HG02981 (cell line): ENCODE measurements around the gene KRT75.

Experiments
- ATAC-seq: cut with Tn5 transposase; IDR thresholded peaks from one replicate; pipeline ENCODE4 v1.9.1; 2021; ENCODE audit warnings: mild to moderate bottlenecking, moderate library complexity; ENCODE audit not compliant: unreplicated experiment

Gene KRT75

GRCh38 chr12:52440821-52441319 lies 6.7 kb upstream of the KRT75 start:
- ATAC-seq = no peak

- no peak for ATAC-seq
Measured at GRCh38 chr12:52439845-52440244, 5.7 kb upstream of the KRT75 start.

GRCh38 chr12:52439420-52439819 lies 5.2 kb upstream of the KRT75 start:
- no peak for ATAC-seq

- no peak for ATAC-seq
Measured at GRCh38 chr12:52438305-52439301, 4.4 kb upstream of the KRT75 start.

GRCh38 chr12:52437508-52437907 lies 3.3 kb upstream of the KRT75 start:
- ATAC-seq = no peak

- no peak for ATAC-seq
Measured at GRCh38 chr12:52436828-52437474, 2.8 kb upstream of the KRT75 start.

GRCh38 chr12:52436000-52436827 lies 2.0 kb upstream of the KRT75 start:
- no peak for ATAC-seq

GRCh38 chr12:52435659-52435999 lies 1.5 kb upstream of the KRT75 start:
- no peak for ATAC-seq

- ATAC-seq = no peak
Measured at GRCh38 chr12:52434760-52435530, 774 bp upstream of the KRT75 start.

GRCh38 chr12:52433501-52434080 lies 580 bp downstream of the KRT75 start:
- ATAC-seq = no peak

- ATAC-seq = no peak
Measured at GRCh38 chr12:52432559-52433207, 1.5 kb downstream of the KRT75 start.

- no peak for ATAC-seq
Measured at GRCh38 chr12:52428121-52428520, 6.0 kb downstream of the KRT75 start.

- ATAC-seq = no peak
Measured at GRCh38 chr12:52427083-52427482, 7.1 kb downstream of the KRT75 start.

- ATAC-seq = no peak
Measured at GRCh38 chr12:52426034-52426433, 8.1 kb downstream of the KRT75 start.

- ATAC-seq = no peak
Measured at GRCh38 chr12:52425466-52425865, 8.7 kb downstream of the KRT75 start.

- ATAC-seq = no peak
Measured at GRCh38 chr12:52423661-52424500, 10.3 kb downstream of the KRT75 start.

- no peak for ATAC-seq
Measured at GRCh38 chr12:52423035-52423434, 11.1 kb downstream of the KRT75 start.

- no peak for ATAC-seq
Measured at GRCh38 chr12:52419656-52420055, 14.5 kb downstream of the KRT75 start.
